ENCODE results near the gene HECTD1. TPM values are rescaled to one million over a fixed set of nuclear protein-coding genes. Genes with fewer than 3 reads are reported as not detected.

The HECTD1 gene
- total and polyA plus RNA-seq, 2 experiments from 2014 or later, result 49.4 to 180 TPM

GRCh38 chr14:31166271-31166561 is 41.4 kb downstream of the HECTD1 start:
- H3K9me3 ChIP-seq (ENCODE audit: low read depth), result no peaks in the 10 kb centered on the region
- no peak overlapping the region for H3K27ac ChIP-seq
- no peaks in the 10 kb centered on the region for H3K4me1 ChIP-seq (ENCODE audit: low read depth)
- H3K36me3 ChIP-seq, result peaks cover 54% of the 10 kb centered on the region
- no peaks in the 10 kb centered on the region for H3K27me3 ChIP-seq
- DNase-seq (ENCODE audit: low read depth in 1 of 2, low spot score in 1 of 2), result peak in 1 of 2 donors; percentile 6
- H3K4me3 ChIP-seq, result no peak overlapping the region
- no peak for TF ChIP-seq CTCF (IDR thresholded peaks at IDR 0.05; ENCODE audit: low read depth, low read length)

DNA sequence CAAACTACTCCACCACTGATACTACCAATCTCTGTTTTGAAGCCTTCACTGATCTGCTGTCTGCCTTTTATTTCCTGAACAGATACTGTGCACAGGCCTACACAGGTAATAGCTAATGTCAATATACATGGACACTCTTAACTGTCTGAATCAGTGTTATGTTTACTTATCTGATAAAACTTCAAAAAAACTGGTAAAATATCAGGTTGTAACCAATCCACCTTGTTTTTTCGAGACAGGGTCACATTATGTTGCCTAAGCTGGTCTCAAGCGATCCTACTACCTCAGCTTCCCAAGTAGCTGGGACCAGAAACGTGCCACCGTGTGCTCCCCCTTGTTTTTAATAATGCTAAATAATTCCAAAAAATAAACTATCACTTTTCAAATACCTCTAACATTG is 43.5 kb downstream of the HECTD1 start:
- no peak for TF ChIP-seq CTCF (IDR thresholded peaks at IDR 0.05; ENCODE audit: low read depth, low read length)
- Histone ChIP-seq H3K36me3 (peaks cover 49% of the 10 kb centered on the region), H3K27ac (peak overlapping the region; percentile 22)

GRCh38 chr14:31162910-31163649 is 44.5 kb downstream of the HECTD1 start:
- DNase-seq (ENCODE audit: low read depth in 1 of 2, low spot score in 1 of 2), result no peak
- H3K4me1 ChIP-seq (ENCODE audit: low read depth), result no peaks in the 10 kb centered on the region
- no peaks in the 10 kb centered on the region for H3K9me3 ChIP-seq (ENCODE audit: low read depth)
- TF ChIP-seq CTCF (IDR thresholded peaks at IDR 0.05; ENCODE audit: low read depth, low read length), result no peak
- H3K27me3 ChIP-seq, result no peaks in the 10 kb centered on the region
- H3K4me3 ChIP-seq, result no peak overlapping the region
- no peak overlapping the region for H3K27ac ChIP-seq
- peaks cover 44% of the 10 kb centered on the region for H3K36me3 ChIP-seq

More for the DNA sequence above, 43.5 kb downstream of the HECTD1 start:
- Histone ChIP-seq H3K27me3 (no peaks in the 10 kb centered on the region), H3K9me3 (ENCODE audit: low read depth) (no peaks in the 10 kb centered on the region), H3K4me1 (ENCODE audit: low read depth) (no peaks in the 10 kb centered on the region), H3K4me3 (no peak overlapping the region)
- DNase-seq (ENCODE audit: low read depth in 1 of 2, low spot score in 1 of 2), result no peak

DNA sequence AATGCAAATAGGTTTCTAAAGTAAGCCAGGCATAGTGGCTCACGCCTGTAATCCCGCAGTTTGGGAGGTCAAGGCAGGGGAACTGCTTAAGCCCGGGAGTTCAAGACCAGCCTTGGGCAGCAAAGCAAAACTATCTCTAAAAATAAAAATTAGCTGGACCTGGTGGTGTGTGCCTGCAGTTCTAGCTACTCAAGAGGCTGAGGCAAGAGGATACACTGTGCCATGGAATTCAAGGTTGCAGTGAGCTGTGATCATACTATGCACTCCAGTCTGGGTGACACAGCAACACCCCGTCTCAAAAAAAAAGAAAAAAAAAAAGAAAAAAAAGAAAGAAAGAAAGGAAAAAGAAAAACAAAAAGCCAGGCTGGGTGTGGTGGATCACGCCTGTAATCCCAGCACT is 46.3 kb downstream of the HECTD1 start:
- H3K27ac ChIP-seq, result no peak overlapping the region
- H3K4me3 ChIP-seq, result no peak overlapping the region
- no peaks in the 10 kb centered on the region for H3K27me3 ChIP-seq
- no peak for DNase-seq (ENCODE audit: low read depth in 1 of 2, low spot score in 1 of 2)
- H3K36me3 ChIP-seq, result peaks cover 35% of the 10 kb centered on the region
- H3K4me1 ChIP-seq (ENCODE audit: low read depth), result no peaks in the 10 kb centered on the region
- TF ChIP-seq CTCF (IDR thresholded peaks at IDR 0.05; ENCODE audit: low read depth, low read length), result no peak
- no peaks in the 10 kb centered on the region for H3K9me3 ChIP-seq (ENCODE audit: low read depth)

GRCh38 chr14:31159682-31160296 is 47.8 kb downstream of the HECTD1 start:
- Histone ChIP-seq H3K4me1 (ENCODE audit: low read depth) (no peaks in the 10 kb centered on the region), H3K27me3 (no peaks in the 10 kb centered on the region), H3K27ac (no peak overlapping the region), H3K9me3 (ENCODE audit: low read depth) (no peaks in the 10 kb centered on the region), H3K36me3 (peaks cover 41% of the 10 kb centered on the region), H3K4me3 (no peak overlapping the region)
- DNase-seq (ENCODE audit: low read depth in 1 of 2, low spot score in 1 of 2), result no peak
- no peak for TF ChIP-seq CTCF (IDR thresholded peaks at IDR 0.05; ENCODE audit: low read depth, low read length)
